ENCODE measurements around the gene CD79A. TPM values are rescaled to one million over a fixed set of nuclear protein-coding genes. Genes with fewer than 3 reads are reported as not detected.

The CD79A gene
- total and polyA plus RNA-seq, 4 donors = 0.22 to 0.59 (median 0.44) TPM; not detected in 1

DNA sequence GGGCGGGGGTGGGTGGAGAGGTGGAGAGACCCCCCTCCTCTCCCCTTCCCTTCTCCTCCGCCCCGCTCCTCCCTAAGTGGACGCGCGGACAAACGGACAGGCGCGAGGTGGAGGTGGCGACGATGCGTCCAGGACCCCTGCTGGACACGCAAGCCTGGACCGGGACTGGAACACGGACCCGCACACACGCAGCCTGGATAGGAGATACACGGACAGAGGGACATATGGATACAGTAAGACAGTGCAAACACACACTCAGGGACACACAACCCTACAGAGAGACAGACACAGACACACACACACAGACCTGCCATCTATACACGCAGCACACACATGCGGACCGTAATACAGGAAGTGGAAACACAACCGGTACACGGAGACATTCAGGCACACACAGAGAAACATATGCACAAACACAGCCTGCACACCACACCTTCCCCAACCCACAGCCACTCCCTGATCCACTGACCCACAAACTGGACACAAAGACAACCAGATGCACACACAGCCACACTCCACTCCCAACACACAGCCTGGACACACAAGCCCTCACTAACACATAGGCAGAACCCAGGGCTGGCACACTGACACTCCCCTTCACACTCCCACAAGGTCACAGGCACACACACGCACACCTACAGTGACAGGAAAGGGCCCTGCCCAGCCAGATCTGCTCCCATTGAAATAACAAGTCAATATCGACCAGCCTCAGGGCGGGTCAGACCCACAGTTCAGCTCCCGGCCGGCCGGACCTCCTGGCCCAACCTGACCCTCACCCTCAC lies 51.9 kb downstream of the CD79A start:
- Histone ChIP-seq H3K4me1 (ENCODE audit: control insufficient read depth, insufficient read depth, low read length) (peaks cover 22% of the 10 kb centered on the region), H3K27me3 (ENCODE audit: control insufficient read depth, insufficient read depth, low read length) (peaks cover 94% of the 10 kb centered on the region), H3K27ac (ENCODE audit: low read depth, low read length) (no peak overlapping the region), H3K9me3 (ENCODE audit: control insufficient read depth, insufficient read depth, low read length) (no peaks in the 10 kb centered on the region), H3K4me3 (ENCODE audit: low read depth, low read length) (no peak overlapping the region), H3K36me3 (ENCODE audit: control insufficient read depth, insufficient read depth, low read length) (no peaks in the 10 kb centered on the region)
- no peak for DNase-seq (ENCODE audit: low read depth in 4 of 6, low spot score in 6 of 6)
- 4% methylated on average over 22 of the region's 29 CpGs for WGBS (ENCODE audit: insufficient coverage)

DNA sequence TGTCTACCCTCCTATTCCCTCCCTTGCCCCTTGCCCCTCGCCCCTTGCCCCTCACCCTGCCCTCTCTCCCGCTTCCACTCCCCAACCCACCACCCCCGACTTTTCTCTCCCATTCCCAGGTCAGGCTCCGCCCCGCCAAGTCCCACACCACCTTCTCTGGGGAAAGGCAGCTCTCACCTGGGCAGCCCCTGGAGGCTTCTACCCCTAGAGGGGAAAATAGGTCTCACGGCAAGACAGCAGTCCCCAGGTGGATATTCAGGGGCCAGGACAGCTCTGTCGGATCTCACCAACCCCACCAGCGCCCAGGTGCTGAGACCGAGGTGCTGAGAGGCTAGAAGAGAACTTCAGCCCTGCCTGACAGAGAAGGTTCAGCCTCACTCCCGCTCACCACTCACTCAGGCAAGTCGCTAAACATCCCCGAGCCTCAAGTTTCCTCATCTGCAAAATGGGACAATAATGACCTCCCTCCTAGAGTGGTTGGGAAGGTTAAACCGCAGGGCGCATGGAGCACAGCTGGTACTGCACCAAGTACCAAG lies 52.5 kb downstream of the CD79A start:
- WGBS (ENCODE audit: insufficient coverage) = 12% methylated on average over 11 of the region's 14 CpGs
- Histone ChIP-seq H3K36me3 (ENCODE audit: control insufficient read depth, insufficient read depth, low read length) (no peaks in the 10 kb centered on the region), H3K27me3 (ENCODE audit: control insufficient read depth, insufficient read depth, low read length) (peaks cover 95% of the 10 kb centered on the region), H3K4me1 (ENCODE audit: control insufficient read depth, insufficient read depth, low read length) (peaks cover 22% of the 10 kb centered on the region), H3K27ac (ENCODE audit: low read depth, low read length) (no peak overlapping the region), H3K4me3 (ENCODE audit: low read depth, low read length) (no peak overlapping the region), H3K9me3 (ENCODE audit: control insufficient read depth, insufficient read depth, low read length) (no peaks in the 10 kb centered on the region)
- DNase-seq (ENCODE audit: low read depth in 4 of 6, low spot score in 6 of 6) = no peak

DNA sequence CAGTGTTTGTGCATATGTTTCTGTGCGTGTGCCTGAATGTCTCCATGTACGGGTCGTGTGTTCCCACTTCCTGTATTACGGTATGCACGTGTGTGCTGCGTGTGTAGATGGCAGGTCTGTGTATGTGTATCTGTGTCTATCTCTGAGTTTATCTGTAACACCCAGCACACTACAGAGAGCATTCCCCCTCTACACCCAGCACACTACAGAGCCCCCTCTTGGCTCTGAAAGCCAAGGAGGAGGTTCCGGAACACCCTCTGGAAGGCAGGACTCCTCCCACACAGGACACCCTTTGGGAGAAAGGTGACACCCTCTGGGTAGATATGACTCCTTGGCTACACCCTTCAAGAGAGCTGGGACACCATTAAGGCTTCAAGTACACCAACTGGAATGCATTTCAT lies 53.2 kb downstream of the CD79A start:
- no peak overlapping the region for H3K4me3 ChIP-seq (ENCODE audit: low read depth, low read length)
- H3K27ac ChIP-seq (ENCODE audit: low read depth, low read length) = no peak overlapping the region
- H3K27me3 ChIP-seq (ENCODE audit: control insufficient read depth, insufficient read depth, low read length) = peaks cover 95% of the 10 kb centered on the region
- 23% methylated on average over 3 of the region's 7 CpGs for WGBS (ENCODE audit: insufficient coverage)
- H3K9me3 ChIP-seq (ENCODE audit: control insufficient read depth, insufficient read depth, low read length) = no peaks in the 10 kb centered on the region
- DNase-seq (ENCODE audit: low read depth in 4 of 6, low spot score in 6 of 6) = no peak
- no peaks in the 10 kb centered on the region for H3K36me3 ChIP-seq (ENCODE audit: control insufficient read depth, insufficient read depth, low read length)
- peaks cover 22% of the 10 kb centered on the region for H3K4me1 ChIP-seq (ENCODE audit: control insufficient read depth, insufficient read depth, low read length)

Small RNA genes lying within 50 kb of the gene (small RNA-seq; reads per million reads assigned to genes)
- gene MIR6797 (ENCODE audit: low replicate concordance) = not detected

Other genes with a start within 250 kb of the CD79A start
- not detected for gene CEACAM7, start 189.0 kb upstream of the CD79A start, total RNA-seq
- not detected for gene CEACAM7, start 189.0 kb upstream of the CD79A start, polyA plus RNA-seq (ENCODE audit: insufficient read length in 2 of 2)
- not detected for gene CEACAM5, start 168.7 kb upstream of the CD79A start, total RNA-seq
- gene CEACAM5, start 168.7 kb upstream of the CD79A start, polyA plus RNA-seq (ENCODE audit: insufficient read length in 2 of 2) = not detected
- gene CEACAM6, start 121.7 kb upstream of the CD79A start, total RNA-seq = 1 to 10 TPM in 1 of 2 donors, under 1 TPM in 1; 0.33 to 5.7 TPM
- gene CEACAM6, start 121.7 kb upstream of the CD79A start, polyA plus RNA-seq (ENCODE audit: insufficient read length in 2 of 2) = under 1 TPM; 0.10 to 0.23 TPM
- 1 to 10 TPM in 1 of 2 donors, not detected in 1; 1.9 TPM for gene CEACAM3, start 80.7 kb upstream of the CD79A start, total RNA-seq
- gene CEACAM3, start 80.7 kb upstream of the CD79A start, polyA plus RNA-seq (ENCODE audit: insufficient read length in 2 of 2) = not detected
- not detected for gene LYPD4, start 32.6 kb upstream of the CD79A start, total RNA-seq
- gene LYPD4, start 32.6 kb upstream of the CD79A start, polyA plus RNA-seq (ENCODE audit: insufficient read length in 2 of 2) = not detected
- gene DMRTC2, start 32.2 kb upstream of the CD79A start, total RNA-seq = not detected
- not detected for gene DMRTC2, start 32.2 kb upstream of the CD79A start, polyA plus RNA-seq (ENCODE audit: insufficient read length in 2 of 2)
- gene RPS19, start 17.0 kb upstream of the CD79A start, total RNA-seq = 1,000 to 10,000 TPM in 1 of 2 donors, 100 to 1,000 TPM in 1; 241 to 2,284 TPM
- gene RPS19, start 17.0 kb upstream of the CD79A start, polyA plus RNA-seq (ENCODE audit: insufficient read length in 2 of 2) = 1,000 to 10,000 TPM; 1,361 to 1,379 TPM
- gene ARHGEF1, start 5.9 kb downstream of the CD79A start, total RNA-seq = 10 to 100 TPM; 17.3 to 27.0 TPM
- gene ARHGEF1, start 5.9 kb downstream of the CD79A start, polyA plus RNA-seq (ENCODE audit: insufficient read length in 2 of 2) = 100 to 1,000 TPM in 1 of 2 donors, 10 to 100 TPM in 1; 75.5 to 113 TPM
- gene ERFL, start 51.2 kb downstream of the CD79A start, total RNA-seq = under 1 TPM in 1 of 2 donors, not detected in 1; 0.11 TPM
- 1 to 10 TPM in 1 of 2 donors, under 1 TPM in 1; 0.78 to 1.3 TPM for gene ERFL, start 51.2 kb downstream of the CD79A start, polyA plus RNA-seq (ENCODE audit: insufficient read length in 2 of 2)
- 100 to 1,000 TPM in 1 of 2 donors, 10 to 100 TPM in 1; 98.0 to 174 TPM for gene RABAC1, start 82.0 kb downstream of the CD79A start, total RNA-seq
- gene RABAC1, start 82.0 kb downstream of the CD79A start, polyA plus RNA-seq (ENCODE audit: insufficient read length in 2 of 2) = 100 to 1,000 TPM; 189 to 202 TPM
- 100 to 1,000 TPM in 1 of 2 donors, 10 to 100 TPM in 1; 85.0 to 434 TPM for gene ATP1A3, start 117.0 kb downstream of the CD79A start, total RNA-seq
- 100 to 1,000 TPM; 643 to 704 TPM for gene ATP1A3, start 117.0 kb downstream of the CD79A start, polyA plus RNA-seq (ENCODE audit: insufficient read length in 2 of 2)
- 10 to 100 TPM; 13.1 to 21.6 TPM for gene GRIK5, start 192.9 kb downstream of the CD79A start, total RNA-seq
- gene GRIK5, start 192.9 kb downstream of the CD79A start, polyA plus RNA-seq (ENCODE audit: insufficient read length in 2 of 2) = 10 to 100 TPM; 74.8 to 83.2 TPM
- gene ZNF574, start 198.9 kb downstream of the CD79A start, total RNA-seq = 10 to 100 TPM in 1 of 2 donors, 1 to 10 TPM in 1; 7.6 to 10.7 TPM
- gene ZNF574, start 198.9 kb downstream of the CD79A start, polyA plus RNA-seq (ENCODE audit: insufficient read length in 2 of 2) = 10 to 100 TPM; 17.2 to 19.4 TPM

All from spinal cord (tissue), 10 donors.